ENCODE data around the gene YPEL3.

The YPEL3 gene

GRCh38 chr16:30088832-30089624, 7.0 kb downstream of the YPEL3 start:
- DNase-seq: no peak

GRCh38 chr16:30088237-30088831, 7.7 kb downstream of the YPEL3 start:
- no peak for DNase-seq

- DNase-seq: peak; percentile 92
Measured at GRCh38 chr16:30087181-30087898, 8.7 kb downstream of the YPEL3 start.

GRCh38 chr16:30086291-30087140, 9.5 kb downstream of the YPEL3 start:
- no peak for DNase-seq

GRCh38 chr16:30085820-30086219, 10.2 kb downstream of the YPEL3 start:
- DNase-seq: no peak

GRCh38 chr16:30085247-30085646, 10.8 kb downstream of the YPEL3 start:
- DNase-seq: no peak

- no peak for DNase-seq
Measured at GRCh38 chr16:30084816-30085159, 11.2 kb downstream of the YPEL3 start.

- DNase-seq: no peak
Measured at GRCh38 chr16:30084096-30084815, 11.8 kb downstream of the YPEL3 start.

- no peak for DNase-seq
Measured at GRCh38 chr16:30083216-30084055, 12.6 kb downstream of the YPEL3 start.

- DNase-seq: no peak
Measured at GRCh38 chr16:30082545-30083090, 13.4 kb downstream of the YPEL3 start.

- no peak for DNase-seq
Measured at GRCh38 chr16:30079480-30079879, 16.5 kb downstream of the YPEL3 start.

- no peak for DNase-seq
Measured at GRCh38 chr16:30078744-30079143, 17.3 kb downstream of the YPEL3 start.

GRCh38 chr16:30077656-30078055, 18.4 kb downstream of the YPEL3 start:
- peak in 1 of 2 donors; percentile 42 for DNase-seq

- peak in 1 of 2 donors; percentile 16 for DNase-seq
Measured at GRCh38 chr16:30076276-30076791, 19.7 kb downstream of the YPEL3 start.

- peak; percentile 88 to 91 for DNase-seq
Measured at GRCh38 chr16:30075503-30076275, 20.3 kb downstream of the YPEL3 start, which contains the start of gene PPP4C. Gene PPP4C, plus strand, starts transcription at chr16:30075994. Its CDS starts 384 bp downstream, at chr16:30076378.

- DNase-seq: no peak
Measured at GRCh38 chr16:30070490-30070889, 25.5 kb downstream of the YPEL3 start.

GRCh38 chr16:30069611-30070462, 26.2 kb downstream of the YPEL3 start:
- no peak for DNase-seq
